ENCODE results near the gene MAMDC2. TPM values are rescaled to one million over a fixed set of nuclear protein-coding genes. Genes with fewer than 3 reads are reported as not detected.

Gene MAMDC2
- total RNA-seq, 1 donor from 2014 or later = 0.21 TPM

DNA sequence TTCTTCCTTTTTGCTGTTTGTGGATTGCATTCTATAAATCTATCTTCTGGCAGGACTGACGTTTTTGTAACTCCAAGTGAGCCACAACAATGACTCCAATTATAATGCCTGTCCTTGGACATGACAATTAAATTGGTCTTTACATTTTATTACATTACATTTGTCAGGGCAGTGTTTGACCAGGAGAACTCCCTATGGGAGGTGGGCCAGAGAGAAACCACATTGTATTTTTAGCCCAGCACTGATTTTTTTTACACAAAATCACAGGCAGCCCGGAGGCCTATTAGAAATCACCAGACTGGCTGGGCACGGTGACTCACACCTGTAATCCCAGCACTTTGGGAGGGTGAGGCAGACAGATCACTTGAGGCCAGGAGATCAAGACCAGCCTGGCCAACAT is 116.0 kb downstream of the MAMDC2 start:
- Mint-ChIP-seq H3K27ac (ENCODE audit: unreplicated experiment) (no peak overlapping the region), H3K4me1 (no peaks in the 10 kb centered on the region), H3K4me3 (no peak overlapping the region), H3K9me3 (no peaks in the 10 kb centered on the region), H3K36me3 (ENCODE audit: low read depth) (no peaks in the 10 kb centered on the region), H3K27me3 (ENCODE audit: low read depth) (peaks cover 8% of the 10 kb centered on the region)
- no peak for DNase-seq (ENCODE audit: low read depth, low spot score)
- TF ChIP-seq, protein P1, sequence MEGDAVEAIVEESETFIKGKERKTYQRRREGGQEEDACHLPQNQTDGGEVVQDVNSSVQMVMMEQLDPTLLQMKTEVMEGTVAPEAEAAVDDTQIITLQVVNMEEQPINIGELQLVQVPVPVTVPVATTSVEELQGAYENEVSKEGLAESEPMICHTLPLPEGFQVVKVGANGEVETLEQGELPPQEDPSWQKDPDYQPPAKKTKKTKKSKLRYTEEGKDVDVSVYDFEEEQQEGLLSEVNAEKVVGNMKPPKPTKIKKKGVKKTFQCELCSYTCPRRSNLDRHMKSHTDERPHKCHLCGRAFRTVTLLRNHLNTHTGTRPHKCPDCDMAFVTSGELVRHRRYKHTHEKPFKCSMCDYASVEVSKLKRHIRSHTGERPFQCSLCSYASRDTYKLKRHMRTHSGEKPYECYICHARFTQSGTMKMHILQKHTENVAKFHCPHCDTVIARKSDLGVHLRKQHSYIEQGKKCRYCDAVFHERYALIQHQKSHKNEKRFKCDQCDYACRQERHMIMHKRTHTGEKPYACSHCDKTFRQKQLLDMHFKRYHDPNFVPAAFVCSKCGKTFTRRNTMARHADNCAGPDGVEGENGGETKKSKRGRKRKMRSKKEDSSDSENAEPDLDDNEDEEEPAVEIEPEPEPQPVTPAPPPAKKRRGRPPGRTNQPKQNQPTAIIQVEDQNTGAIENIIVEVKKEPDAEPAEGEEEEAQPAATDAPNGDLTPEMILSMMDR (conservative IDR thresholded peaks at IDR 0.05) = no peak

DNA sequence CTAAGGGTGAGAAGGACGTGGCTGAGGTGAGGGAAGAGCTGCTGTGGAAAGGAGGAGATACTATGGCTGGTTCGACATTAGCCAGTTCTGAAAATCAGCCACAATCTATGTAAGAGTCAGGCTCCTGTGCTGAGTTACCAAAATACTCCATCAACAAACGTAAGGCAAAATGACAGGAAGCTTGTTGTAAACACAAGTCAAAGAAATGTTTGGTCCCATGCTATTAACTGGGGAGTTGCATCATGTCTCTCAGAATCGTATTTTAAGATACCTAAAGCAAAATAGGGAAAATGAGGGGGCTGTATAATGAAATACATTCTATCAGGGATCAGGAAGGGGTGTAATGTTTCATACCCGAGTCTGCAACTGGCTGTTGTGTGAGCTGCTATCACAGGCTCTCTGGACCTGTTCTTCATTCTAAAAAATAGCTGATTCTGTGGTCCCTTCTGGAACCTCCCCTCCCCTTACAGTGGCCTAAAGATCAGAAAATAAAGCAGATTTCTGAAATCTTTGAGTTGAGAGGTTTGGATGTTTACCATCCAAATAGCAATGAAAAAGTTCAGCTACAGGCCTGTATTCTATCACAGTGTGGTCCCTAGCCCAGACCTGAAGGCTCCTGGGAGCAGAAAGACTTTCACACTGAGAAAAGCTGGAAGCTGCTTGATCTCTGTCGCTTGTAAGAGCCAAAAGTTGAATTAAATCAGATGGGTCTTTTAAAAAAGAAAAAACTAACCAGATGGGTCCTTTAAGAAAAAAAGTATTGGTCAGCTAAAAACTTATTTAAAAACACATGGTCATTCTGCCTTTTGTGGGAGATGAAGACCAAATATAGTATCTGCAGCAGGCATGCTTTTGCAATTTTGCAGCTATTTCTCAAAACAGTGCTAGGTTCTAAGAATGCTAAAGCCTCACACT is 117.3 kb downstream of the MAMDC2 start:
- H3K9me3 Mint-ChIP-seq = no peaks in the 10 kb centered on the region
- H3K4me3 Mint-ChIP-seq = no peak overlapping the region
- H3K36me3 Mint-ChIP-seq (ENCODE audit: low read depth) = no peaks in the 10 kb centered on the region
- TF ChIP-seq, protein P1 (conservative IDR thresholded peaks at IDR 0.05) = no peak
- H3K4me1 Mint-ChIP-seq = no peaks in the 10 kb centered on the region
- no peaks in the 10 kb centered on the region for H3K27me3 Mint-ChIP-seq (ENCODE audit: low read depth)
- no peak for DNase-seq (ENCODE audit: low read depth, low spot score)
- no peak overlapping the region for H3K27ac Mint-ChIP-seq (ENCODE audit: unreplicated experiment)

DNA sequence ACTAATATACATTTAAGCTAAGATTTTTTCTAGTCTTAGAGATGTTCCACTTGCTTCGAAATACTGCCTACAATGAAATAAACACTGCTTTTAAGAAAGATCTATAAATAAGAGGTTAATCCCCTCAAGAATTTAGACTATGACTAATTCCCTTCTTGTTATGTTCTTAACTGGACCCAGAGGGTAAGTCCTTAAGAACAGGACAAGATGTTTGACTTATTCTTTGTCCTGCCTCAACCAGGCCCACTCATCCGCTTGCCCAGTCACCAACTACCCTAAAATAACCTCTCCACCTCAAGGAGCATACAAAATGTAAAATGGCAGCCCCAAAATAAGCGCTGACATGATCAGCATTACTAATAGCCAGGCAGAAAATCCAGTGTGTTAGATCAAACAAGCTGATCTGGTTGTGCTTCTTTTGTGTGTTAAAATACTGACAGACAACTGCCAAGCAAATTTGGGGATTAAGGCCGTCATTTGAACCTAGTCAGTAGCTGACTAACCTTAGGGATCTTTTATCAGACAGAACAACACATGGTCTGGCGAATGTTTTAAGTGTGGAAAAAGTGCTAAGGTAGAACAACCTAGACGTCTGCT is 121.5 kb downstream of the MAMDC2 start:
- Mint-ChIP-seq H3K27me3 (ENCODE audit: low read depth) (no peaks in the 10 kb centered on the region), H3K36me3 (ENCODE audit: low read depth) (no peaks in the 10 kb centered on the region), H3K4me1 (no peaks in the 10 kb centered on the region), H3K4me3 (no peak overlapping the region), H3K9me3 (no peaks in the 10 kb centered on the region), H3K27ac (ENCODE audit: unreplicated experiment) (no peak overlapping the region)
- TF ChIP-seq, protein P1 (conservative IDR thresholded peaks at IDR 0.05) = no peak
- DNase-seq (ENCODE audit: low read depth, low spot score) = no peak

DNA sequence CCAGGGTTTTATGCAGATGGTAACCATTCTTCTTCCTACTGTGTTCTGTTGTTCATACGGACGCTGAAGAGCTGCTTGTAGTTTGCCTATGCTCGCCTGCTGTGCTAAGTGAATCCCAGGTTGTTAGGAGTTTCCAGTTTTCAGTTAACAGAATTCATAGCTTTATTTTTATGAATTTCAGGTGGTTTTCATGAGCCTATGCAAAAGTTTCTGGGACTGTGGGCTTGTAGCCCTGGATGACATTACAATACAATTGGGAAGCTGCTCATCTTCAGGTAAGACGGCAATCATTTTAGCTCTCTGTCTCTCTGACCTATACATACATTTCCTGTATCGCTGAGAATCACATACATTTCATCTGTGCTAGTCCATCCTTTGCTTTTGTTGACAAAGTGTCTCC is 124.9 kb downstream of the MAMDC2 start:
- Mint-ChIP-seq H3K4me3 (no peak overlapping the region), H3K9me3 (no peaks in the 10 kb centered on the region), H3K27ac (ENCODE audit: unreplicated experiment) (no peak overlapping the region), H3K4me1 (no peaks in the 10 kb centered on the region), H3K36me3 (ENCODE audit: low read depth) (no peaks in the 10 kb centered on the region), H3K27me3 (ENCODE audit: low read depth) (no peaks in the 10 kb centered on the region)
- TF ChIP-seq, protein P1 (conservative IDR thresholded peaks at IDR 0.05) = no peak
- no peak for DNase-seq (ENCODE audit: low read depth, low spot score)

DNA sequence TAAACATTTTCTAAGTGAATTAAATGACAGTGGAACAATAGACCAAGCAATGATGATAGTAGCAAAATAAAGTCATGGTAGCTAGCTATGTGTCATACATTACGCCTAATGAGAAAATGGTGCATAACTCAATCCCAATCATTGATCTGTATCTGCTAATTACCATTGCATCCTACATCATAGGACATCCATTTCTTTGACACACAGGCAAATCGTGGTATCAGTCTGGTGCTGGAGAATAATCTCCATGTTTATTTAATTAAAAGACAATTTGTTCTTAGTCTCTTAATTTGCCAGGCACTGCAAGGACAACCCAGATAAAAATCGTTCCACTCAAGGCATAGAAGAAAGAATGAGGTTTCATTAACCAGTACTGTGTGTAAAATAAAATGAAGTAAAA is 125.6 kb downstream of the MAMDC2 start:
- no peak for DNase-seq (ENCODE audit: low read depth, low spot score)
- H3K36me3 Mint-ChIP-seq (ENCODE audit: low read depth) = no peaks in the 10 kb centered on the region

More for the DNA sequence above, 125.6 kb downstream of the MAMDC2 start:
- TF ChIP-seq, protein P1 (conservative IDR thresholded peaks at IDR 0.05) = no peak
- Mint-ChIP-seq H3K9me3 (no peaks in the 10 kb centered on the region), H3K27ac (ENCODE audit: unreplicated experiment) (no peak overlapping the region), H3K4me1 (no peaks in the 10 kb centered on the region), H3K4me3 (no peak overlapping the region), H3K27me3 (ENCODE audit: low read depth) (no peaks in the 10 kb centered on the region)

Data from neural crest cell (in vitro differentiated cells).